Epithelial cell of alveolus of lung (primary cell): ENCODE data around the gene ZNRF3. TPM values are rescaled to one million over a fixed set of nuclear protein-coding genes. Genes with fewer than 3 reads are reported as not detected.

Experiments
- total RNA-seq: library from RNA; depleted of rRNA; stranded (reverse); fragments of >200 nt; gene quantifications from 2 replicates; pipeline ENCODE4 v1.2.1, GENCODE V29; 2015

Gene ZNRF3
- 5.9 and 6.3 TPM in 2 replicates for total RNA-seq

DNA sequence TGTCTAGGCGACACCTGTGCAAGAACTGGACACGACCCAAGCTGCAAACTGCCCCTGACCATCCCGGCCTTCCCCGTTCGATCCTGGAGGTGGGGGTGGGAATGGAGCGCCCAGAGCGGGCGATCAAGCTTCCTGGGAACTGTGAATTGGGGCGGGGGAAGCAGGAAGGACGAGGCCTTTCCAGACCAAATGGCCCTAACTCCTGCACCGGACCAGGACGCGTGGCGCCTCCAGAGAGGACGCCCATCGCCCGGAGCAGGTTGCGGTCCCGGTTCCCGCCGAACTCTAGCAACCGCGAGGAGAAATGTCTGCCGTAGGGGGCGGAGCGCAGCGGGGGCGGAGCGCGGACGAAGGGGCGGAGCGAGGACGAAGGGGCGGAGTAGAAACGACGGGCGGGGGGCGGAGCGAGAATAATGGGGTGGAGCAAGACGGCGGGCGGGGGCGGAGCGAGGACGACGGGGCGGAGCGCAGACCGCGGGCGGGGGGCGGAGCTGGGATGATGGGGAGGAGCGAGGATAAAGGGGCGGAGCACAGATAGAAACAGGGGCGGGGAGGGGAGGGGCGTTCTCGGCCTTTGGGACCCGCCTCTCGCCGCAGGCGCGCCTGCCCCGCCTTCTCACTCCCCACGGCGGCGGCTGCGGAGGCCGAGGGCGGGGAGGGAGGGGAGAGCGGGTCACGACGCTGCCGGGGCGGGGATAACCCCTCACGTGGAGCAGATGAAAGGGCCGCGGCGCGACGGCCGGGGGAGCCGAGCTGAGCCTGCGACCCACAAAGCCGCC, at the start of gene ZNRF3:
Gene ZNRF3 (plus strand): TSS at position 695 of the 779 bp plus-strand sequence. CDS start 195 bp downstream, outside the sequence.

GRCh38 chr22:29061773-29062172, 178.4 kb downstream of the ZNRF3 start, which contains the start of gene C22orf31:
TSS of gene C22orf31 (minus strand) at chr22:29061831. CDS start at chr22:29061792, 39 bp downstream.

DNA sequence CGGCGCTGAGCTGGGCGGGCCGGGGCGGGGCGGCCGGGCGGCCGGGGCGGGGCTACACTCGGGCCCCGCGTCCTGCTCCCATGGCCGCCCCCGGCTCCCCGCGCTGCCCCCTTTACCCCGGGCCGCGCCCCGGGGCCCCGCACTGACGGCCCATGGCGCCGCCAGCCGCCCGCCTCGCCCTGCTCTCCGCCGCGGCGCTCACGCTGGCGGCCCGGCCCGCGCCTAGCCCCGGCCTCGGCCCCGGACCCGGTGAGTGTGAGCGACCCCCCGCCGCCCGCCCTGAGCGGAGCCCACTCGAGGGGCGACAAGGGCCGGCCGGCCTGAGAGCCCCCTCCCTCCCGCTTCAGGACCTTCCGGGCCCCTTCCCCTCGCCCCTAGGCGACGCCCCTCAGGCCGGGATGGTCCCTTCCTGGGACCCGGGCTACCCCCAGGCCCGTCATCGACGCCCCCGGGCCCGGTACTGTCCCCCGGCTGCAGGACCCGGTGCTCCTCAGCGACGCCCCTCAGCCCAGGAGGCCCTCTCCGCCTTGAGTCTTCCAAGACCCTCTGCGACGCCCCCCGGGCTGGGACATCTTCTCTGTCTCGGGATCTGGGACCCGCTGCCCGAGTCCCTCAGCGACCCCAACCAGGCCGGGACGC, 189.7 kb downstream of the ZNRF3 start, which contains the start of gene KREMEN1:
Gene KREMEN1 (plus strand): TSS at position 57 of the 639 bp plus-strand sequence. CDS start 96 bp downstream, at position 153.

Other genes starting within 250 kb of the ZNRF3 start
- 11.1 and 68.4 TPM in 2 replicates for gene TTC28, start 203.7 kb upstream of the ZNRF3 start, total RNA-seq
- 15.7 and 16.2 TPM in 2 replicates for gene CHEK2, start 141.8 kb upstream of the ZNRF3 start, total RNA-seq
- 22.2 and 37.0 TPM in 2 replicates for gene HSCB, start 141.5 kb upstream of the ZNRF3 start, total RNA-seq
- 21.5 and 30.3 TPM in 2 replicates for gene CCDC117, start 110.9 kb upstream of the ZNRF3 start, total RNA-seq
- 149 and 241 TPM in 2 replicates for gene XBP1, start 83.0 kb upstream of the ZNRF3 start, total RNA-seq
- gene C22orf31, start 178.3 kb downstream of the ZNRF3 start, total RNA-seq, result not detected in 2 replicates
- 9.2 and 15.6 TPM in 2 replicates for gene KREMEN1, start 189.5 kb downstream of the ZNRF3 start, total RNA-seq